Measurements from ENCODE around the gene ARHGEF11.

DNA sequence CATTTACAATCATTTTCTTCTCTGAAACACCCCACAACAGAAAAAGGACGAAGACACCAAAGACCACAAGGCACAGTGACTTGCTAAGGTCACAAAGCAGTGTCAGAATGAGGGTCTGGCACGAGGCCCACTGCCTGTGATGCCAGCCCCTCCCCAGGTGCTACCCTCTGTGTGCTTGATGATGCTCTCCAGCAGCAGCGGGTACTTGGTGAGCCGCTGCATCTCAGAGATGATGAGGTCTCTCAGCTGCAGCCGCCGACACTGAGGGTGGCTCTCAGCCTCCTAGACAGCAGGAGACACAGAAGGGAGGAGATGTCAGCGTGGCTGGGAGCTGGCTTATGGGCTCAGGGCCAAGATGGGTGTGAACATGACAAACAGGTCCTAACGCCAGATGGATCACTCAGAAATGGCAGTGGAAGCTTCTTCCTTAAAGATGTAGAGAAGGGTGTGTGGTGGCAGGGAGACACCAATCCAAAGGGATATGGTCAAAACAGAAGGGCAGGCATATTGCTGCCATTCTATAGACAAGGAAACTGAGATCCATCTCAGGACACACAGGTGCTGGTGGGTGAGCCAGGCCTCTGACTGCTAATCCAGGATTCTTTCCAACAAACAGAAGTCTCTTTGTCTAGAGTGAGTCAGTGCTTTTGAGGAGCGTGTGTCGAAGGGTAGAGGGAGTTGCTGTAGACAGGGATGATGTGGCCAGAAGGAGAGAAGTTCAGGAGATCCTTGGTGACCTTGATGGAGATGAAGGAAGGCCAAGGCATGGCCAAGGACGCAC is 99.5 kb downstream of the ARHGEF11 start:
- TF ChIP-seq CTCF (IDR thresholded peaks at IDR 0.05), result no peak
- TF ChIP-seq POLR2A (IDR thresholded peaks at IDR 0.05), result no peak

Measured in Peyer's patch (tissue), 4 donors.